ENCODE measurements around the gene VEZF1.
A peak's percentile ranks its signal among the peaks of the same experiment; 100 is the strongest.

Gene VEZF1

GRCh38 chr17:57987581-57988300, at the start of gene VEZF1:
VEZF1 (minus strand) TSS chr17:57988254; CDS start chr17:57988111, 143 bp downstream.
- DNase-seq = peak; percentile 60 to 85

- no peak for DNase-seq
Measured at GRCh38 chr17:58032691-58033415, 44.8 kb upstream of the VEZF1 start.

- DNase-seq = no peak
Measured at GRCh38 chr17:58028578-58028977, 40.5 kb upstream of the VEZF1 start.

- no peak for DNase-seq
Measured at GRCh38 chr17:58020401-58020800, 32.3 kb upstream of the VEZF1 start.

GRCh38 chr17:58019521-58019920, 31.5 kb upstream of the VEZF1 start:
- no peak for DNase-seq

- no peak for DNase-seq
Measured at GRCh38 chr17:58019039-58019438, 31.0 kb upstream of the VEZF1 start.

- no peak for DNase-seq
Measured at GRCh38 chr17:58010067-58010799, 22.2 kb upstream of the VEZF1 start.

GRCh38 chr17:58007781-58008706, 20.0 kb upstream of the VEZF1 start:
- DNase-seq = no peak

GRCh38 chr17:58006924-58007780, 19.1 kb upstream of the VEZF1 start, which contains the start of gene SRSF1:
SRSF1 (minus strand) TSS chr17:58007246; CDS start chr17:58007137, 109 bp downstream.
- peak; percentile 99 for DNase-seq

GRCh38 chr17:58006560-58006923, 18.5 kb upstream of the VEZF1 start:
- peak; percentile 48 to 64 for DNase-seq

- no peak for DNase-seq
Measured at GRCh38 chr17:58005728-58006559, 17.9 kb upstream of the VEZF1 start.

- no peak for DNase-seq
Measured at GRCh38 chr17:58005031-58005727, 17.1 kb upstream of the VEZF1 start.

- no peak for DNase-seq
Measured at GRCh38 chr17:58004060-58004459, 16.0 kb upstream of the VEZF1 start.

GRCh38 chr17:58002973-58003372, 14.9 kb upstream of the VEZF1 start:
- no peak for DNase-seq

GRCh38 chr17:58002154-58002948, 14.3 kb upstream of the VEZF1 start:
- DNase-seq = no peak

GRCh38 chr17:58001461-58002124, 13.5 kb upstream of the VEZF1 start:
- no peak for DNase-seq

- DNase-seq = peak; percentile 16 to 77
Measured at GRCh38 chr17:57999496-58000017, 11.5 kb upstream of the VEZF1 start.

- DNase-seq = no peak
Measured at GRCh38 chr17:57999010-57999495, 11.0 kb upstream of the VEZF1 start.

All from NCI-H1930 (cell line).